NOMO-1 treated with dmso at 0.1 percent for 144 hours (cell line): ENCODE results near the gene CMTR1.
"Not testable (repeated sequence)": the region's sequence is repeated elsewhere in the genome, so short reads cannot be mapped to it uniquely, and the experiment has no call there.

ENCODE experiments used
- DNase-seq: peaks from one replicate; lab custom pipeline; 2025; ENCODE audit not compliant: unreplicated experiment; lab: John Stamatoyannopoulos, UW

The CMTR1 gene

DNA sequence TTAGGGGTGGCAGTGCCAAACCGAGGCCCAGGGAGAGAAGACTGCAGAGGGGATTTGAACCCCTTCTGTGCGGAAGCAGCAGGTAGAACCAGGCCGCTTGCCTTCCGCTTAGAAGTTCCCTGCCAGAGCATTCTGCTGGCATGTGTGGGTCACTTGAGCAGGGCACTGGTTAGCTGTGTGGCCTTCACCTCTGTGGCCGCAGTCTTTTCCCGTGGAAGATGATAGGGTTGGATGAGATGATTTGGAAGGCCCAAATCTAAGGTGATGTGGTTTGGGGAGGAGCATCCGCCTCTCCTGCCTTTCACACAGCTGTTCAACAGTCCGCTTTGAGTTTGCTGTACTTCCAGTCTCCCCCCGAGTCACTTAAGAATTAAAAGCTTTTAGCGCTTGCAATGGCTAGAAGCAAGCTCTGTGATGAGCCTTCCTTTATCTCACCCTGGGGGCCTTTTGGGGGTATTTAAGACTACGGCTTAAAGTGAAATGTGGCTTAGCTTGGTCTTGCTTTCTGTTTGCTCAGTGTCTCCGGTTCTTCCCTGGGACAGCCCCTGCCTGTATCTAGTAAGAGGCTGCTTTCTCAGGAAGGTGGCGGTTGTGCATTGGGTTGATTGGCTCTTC, 743 bp downstream of the CMTR1 start:
- DNase-seq = peak; percentile 28

DNA sequence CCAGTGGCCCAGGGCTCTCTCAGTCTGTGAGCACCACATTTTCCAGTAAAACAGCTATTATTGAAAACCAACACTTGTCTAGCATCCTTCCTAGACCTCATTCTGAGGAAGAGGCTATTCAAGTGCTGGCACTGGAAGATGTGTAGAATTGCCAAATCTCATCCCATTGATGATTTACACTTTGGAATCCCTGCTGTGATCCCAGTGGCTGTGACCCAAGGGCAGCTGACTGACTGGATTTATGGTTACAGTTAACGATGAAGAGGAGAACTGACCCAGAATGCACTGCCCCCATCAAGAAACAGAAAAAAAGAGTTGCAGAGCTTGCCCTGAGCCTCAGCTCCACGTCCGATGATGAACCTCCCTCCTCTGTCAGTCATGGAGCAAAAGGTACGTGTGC, 2.4 kb downstream of the CMTR1 start:
- no peak for DNase-seq

DNA sequence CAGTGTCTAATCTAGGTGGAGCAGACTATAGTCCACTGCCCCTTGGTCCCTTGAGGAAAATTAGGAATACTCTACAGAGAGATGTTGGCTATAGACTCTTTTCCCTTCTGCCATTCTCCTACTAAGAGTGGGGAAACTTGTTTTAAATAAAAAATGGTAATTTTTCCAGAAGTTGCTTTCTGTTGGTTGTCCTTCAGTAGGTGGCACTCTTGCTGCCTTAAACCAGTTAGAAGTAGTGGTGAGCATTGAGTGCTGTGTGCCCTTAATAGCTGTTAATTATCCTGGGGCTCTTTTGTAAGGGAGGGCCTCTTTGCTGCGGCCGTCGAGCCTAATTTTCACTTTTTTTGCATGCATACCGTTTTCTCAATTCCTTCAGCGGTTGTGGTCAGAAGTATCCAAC, 2.8 kb downstream of the CMTR1 start:
- DNase-seq = no peak

DNA sequence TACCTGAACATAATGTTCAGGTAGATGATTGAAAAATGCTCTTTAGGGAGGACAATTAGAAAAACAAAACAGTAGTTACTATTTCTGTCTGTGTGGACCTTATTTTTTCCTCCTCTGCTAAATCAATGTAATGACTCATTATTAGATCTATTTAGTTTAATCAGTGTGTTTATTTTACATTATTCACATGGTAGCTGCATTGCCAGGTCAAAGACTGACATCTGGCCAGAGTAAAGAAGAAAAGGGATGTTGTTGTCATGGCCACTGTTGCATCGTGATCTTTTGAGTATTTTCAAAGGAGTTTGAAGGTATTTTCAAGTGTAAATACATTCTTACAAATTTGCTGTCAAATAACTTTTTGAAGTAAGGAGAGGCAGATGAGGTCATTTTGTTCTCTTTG, 5.9 kb downstream of the CMTR1 start:
- DNase-seq = no peak

DNA sequence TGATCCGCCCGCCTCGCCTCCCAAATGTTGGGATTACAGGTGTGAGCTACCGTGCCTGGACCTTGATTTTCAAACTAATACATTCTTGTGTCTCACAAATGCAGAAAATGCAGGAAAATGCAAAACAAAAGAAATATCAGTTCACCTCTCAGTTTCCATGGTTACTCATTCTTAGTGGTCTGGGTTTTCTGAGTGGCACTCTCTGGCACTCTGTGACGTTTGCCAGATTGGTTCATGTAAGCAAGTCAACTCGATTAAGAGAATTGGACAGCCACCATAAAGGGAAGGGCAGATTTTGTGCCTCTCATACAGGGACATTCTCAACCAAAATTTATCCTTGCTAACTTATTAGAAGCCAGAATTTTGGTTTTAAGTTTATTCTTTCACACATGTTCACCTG, 8.6 kb downstream of the CMTR1 start:
- DNase-seq = no peak

DNA sequence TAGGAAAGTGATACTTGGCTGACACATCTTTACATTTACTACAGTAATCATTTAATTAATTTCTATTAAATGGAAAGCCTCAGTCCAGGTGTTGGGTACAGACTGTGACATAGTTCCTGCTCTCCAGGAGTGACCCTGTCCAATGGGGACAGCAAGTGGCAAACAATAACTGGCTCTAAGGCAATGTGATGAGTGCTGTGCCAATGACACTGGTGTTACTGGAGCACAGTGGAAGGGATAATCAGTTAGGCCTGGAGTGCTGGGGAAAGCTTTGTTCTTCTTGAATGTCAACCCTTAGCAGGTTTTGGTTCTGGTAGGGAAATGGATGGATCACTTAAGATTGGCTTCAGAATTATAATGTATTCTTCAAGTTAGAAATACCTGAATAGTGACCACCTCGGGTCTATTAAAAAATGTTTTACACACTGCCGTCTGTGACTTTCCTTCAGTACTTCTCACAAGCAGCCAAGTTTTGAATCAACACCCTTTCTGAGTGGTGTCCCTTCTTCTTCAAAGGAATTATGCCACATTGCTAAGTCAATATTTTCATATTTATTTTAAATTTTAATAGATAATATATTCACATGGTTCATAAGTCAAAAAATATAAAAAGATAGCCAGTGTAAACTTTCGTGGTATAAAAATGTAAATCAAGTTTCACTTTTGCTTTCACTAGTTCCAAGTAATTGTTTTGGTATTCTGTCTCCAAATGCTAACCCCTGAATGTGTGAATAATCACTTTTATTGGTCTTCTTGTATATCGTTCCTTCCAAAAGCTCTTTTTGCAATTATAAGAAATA, 9.6 kb downstream of the CMTR1 start:
- no peak for DNase-seq

DNA sequence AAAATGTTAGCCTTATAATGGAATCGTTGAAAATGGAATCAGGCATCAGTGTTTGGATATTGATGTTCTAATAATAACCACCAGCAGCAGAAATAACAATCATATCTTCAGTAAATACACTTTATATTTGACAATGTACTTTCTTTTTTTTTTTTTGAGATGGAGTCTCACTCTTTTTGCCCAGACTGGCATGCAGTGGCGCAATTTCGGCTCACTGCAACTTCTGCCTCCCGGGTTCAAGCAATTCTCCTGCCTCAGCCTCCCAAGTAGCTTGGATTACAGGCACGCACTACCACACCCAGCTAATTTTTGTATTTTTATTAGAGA, 10.2 kb downstream of the CMTR1 start:
- DNase-seq = not testable (repeated sequence)

DNA sequence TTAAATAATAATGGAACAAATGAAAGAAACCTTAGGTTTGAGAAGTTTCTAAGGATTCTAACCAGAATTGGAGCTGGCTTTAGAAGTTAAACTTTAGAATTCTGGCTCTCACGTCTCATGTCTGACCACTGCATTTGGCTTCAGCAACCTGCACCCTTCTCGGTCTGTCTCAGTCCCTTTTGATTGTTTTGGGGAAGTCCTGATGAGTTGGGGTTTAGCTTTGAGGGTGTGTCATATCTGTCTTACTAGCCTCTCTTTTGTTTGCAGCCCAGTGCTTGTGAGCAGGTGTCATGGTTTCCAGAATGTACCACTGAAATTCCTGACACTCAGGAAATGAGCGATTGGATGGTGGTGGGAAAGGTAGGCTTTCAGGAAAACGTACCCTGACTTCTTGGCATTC, 17.0 kb downstream of the CMTR1 start:
- no peak for DNase-seq

DNA sequence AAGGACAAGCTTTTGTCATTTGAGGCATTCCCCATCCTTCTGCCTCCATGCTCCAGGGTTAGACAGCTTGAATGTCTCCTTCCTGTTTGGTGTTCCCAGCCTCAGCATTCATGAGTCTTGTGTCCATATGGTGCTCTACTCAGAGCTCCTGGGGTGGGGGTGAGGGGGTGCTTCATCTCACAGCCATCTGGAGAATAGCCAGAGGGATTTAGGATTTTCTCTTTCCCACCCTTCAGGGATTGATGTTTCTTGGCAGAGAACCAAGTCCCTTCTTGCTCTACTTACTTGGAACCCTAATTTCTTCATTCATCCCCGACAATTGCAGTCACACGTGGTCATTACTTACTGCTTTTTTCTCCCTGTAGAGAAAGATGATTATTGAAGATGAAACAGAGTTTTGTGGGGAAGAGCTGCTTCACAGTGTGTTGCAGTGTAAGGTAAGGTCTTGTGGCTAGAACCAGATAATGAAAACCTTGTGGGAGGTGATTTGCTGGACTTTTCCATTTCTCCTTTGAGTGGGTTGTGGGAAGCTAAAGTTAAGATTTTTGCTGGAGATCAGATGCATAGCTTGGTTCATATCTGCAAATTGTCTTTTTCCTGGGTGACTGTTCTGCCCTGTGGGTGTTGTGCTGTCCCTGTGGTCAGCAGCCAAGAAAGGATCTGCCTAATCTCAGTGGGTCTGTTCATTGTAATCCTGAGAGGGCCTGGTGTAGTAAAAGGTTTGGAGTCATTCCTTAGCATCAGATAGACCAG, 18.6 kb downstream of the CMTR1 start:
- DNase-seq = no peak

DNA sequence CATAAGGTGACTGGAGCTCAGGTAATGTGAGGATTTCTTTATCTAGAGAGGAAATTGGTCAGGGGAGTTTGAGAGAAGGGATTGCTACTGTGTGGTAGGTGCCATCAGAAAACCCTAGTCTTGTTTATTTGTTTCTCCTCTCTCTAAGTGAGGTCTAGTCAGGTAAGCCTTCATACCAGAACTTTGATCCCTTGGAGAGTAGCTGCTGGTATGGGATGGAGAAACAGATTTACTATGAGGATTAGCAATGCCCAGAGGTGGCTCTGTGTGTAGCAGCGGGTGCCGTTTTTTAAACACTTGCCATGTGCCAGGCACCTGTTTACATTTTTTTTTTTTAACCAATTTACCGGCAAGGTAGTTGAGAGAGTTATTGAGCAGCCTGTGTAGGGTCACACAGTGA, 19.5 kb downstream of the CMTR1 start:
- no peak for DNase-seq

DNA sequence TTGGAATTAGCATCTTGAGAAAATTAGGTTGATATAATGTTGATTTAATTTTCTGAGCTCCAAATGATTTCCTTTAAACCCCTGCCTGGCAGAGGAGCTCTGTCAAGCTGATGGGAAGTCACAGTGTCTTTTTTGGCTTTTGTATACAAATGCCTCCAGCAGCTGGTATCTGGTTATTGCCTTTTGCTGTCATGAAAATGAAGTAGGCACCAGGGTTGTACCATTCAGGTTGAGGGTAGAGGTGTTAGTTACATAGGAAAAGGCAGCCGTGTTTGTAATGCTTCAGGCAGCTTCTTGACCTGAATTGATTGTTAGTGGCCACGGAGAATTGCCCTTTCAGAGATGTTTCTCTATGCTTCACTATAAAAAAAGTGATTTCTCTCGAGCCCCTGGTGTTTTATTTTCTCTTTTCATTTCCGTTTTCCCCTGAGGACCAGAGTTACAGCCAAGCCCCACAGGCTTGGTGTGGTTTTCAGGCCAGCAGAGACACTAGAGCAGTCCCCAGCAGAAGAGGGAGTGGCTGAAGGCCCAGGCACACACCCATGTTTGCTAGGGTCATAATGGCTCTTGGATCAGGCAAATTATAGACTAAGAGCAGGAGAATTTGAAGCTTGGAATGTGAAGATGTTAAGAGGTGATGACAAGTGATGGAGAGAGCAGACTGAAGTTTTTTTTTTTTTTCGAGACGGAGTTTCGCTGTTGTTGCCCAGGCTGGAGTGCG, 21.6 kb downstream of the CMTR1 start:
- DNase-seq = no peak

DNA sequence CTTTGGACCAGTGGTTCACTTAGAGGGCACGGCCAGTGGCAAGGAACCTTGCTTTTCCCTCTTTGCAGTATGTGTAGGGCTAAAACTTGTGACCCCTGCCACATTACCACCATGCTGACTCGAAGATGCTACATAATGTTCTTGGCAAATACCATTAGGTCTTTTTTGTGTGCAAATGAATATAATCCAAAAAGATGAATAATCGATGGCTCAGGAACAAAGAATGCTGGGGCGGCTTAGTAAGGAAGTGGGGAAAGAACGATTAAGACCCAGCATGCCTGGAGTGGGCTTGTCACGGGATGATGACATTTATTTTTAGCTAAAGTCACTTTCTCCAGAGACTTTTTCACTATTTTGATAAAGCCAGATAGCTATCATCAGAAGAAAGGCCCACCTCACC, 23.1 kb downstream of the CMTR1 start:
- DNase-seq = no peak

DNA sequence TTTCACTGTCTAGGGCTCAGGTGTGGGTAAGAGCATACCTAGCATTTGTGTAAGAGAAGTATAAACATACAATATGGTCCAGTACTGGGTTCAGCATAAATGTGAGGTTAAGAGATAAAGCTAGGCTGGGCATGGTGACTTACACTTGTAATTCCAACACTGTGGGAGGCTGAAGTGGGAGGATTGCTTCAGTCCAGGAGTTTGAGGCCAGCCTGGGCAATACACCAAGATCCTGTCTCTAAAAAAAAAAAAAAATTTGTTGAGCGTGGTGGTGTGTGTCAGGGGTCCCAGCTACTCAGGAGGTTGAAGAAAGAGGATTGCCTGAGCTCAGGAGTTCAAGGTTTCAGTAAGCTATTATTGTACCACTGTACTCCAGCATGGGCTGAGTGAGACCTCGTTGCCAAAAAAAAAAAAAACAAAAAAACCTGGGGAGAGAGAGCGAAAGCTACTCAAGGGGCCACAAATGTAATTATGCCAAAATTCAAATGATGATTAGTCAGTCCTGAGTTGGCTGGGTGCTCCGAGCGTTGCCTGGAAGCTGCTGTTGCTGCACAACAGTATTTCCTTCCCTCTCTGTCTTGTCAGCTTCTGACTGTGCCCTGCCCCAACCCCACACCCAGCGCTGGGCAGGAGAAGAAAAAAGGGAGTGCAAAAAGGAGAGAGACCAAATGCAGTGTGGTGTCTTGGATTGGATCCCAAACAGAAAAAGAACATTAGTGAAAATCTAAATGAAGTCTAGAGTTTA, 24.0 kb downstream of the CMTR1 start:
- no peak for DNase-seq

DNA sequence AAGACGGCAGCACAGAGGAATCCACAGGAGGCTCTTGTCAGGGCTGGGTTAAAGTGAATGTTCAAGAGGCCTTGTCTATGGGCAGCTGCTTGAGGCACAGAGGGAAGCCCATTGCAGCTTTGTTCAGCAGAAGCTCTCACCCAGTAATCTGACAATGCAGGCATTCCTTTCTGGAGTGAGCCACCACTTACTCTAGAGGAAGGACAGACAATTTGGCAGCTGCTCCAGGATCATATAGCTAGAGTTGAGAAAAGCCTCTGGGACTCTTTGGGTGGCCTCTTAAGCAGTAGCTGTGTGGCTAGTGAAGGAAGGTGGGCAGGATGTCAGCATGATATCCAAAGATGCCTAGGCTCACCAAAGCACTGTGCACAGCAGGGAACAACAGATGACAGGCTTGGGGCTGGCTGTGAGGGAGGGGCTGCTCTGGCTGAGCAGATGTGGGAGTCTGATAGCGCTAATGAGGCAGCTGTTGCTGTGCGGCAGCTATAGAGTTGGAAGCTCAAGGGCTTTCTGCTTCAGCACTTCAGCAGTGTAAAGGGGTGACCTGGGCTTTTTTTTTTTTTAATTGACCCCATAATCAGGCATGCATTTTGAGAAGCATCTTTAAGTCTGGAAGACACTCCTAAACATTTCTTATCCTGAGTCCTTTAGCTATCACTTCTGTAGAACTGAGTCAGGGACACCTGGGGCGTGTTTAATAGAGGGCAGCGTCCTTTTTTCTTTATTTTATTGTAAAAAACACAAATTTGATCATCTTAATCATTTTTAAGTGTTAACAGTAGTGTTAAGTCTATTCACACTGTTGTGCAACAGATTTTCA, 27.2 kb downstream of the CMTR1 start:
- no peak for DNase-seq

DNA sequence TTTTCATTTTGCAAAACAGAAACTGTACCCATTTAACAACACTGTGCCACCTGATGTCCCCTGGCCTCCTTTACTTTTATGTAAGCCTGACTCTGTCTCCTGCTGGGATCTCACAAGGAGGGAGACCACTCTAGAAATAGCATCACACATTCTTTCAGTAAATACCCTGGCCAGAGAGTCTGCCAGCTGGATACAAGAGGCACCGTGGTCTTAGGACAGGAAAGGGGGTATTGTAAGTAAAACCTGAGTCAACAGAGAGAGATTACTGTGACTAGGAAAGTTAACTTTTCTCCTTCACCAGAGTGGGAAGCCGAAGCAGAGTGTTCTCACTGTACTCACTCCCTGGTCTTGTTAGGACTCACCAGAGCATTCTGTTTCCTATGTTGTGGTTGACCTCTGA, 27.8 kb downstream of the CMTR1 start:
- DNase-seq = no peak

DNA sequence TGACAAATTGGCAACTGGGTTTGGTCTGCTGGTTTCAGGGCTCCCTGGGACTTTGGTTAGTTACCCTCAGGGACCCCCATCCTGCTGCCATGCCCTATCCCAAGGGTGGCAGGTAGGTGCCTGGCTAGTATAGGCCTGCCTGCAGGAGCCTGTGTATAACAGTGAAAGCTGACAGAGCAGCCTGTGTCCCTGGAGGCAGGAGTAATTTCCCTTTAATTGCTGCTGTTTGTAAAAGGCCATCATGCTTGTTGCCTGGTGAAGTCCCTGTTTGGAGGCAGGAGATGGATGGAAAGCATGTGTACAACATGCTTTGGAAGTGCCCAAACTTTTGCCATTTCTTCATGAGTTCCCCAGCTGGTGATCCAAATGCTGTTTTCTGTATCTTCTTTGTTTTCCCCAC, 30.1 kb downstream of the CMTR1 start:
- DNase-seq = no peak

DNA sequence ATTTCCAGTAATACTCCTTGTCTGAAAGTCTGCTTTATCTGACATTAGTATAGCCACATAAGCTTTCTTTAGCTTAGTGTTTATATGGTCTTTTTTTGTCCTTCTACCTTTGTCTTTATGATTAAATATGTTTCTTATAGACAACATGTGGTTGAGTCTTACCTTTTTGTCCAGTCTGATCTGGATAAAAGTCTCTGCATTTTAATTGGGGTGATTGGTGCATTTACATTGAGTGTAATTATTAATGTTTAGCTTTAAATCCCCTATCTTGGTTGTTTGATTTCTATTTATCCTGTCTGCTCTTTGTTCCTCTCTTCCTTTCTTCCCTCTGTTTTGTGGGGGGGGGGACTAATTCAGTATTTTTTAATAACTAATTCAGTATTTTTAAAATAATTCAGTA, 34.7 kb downstream of the CMTR1 start:
- DNase-seq = no peak

DNA sequence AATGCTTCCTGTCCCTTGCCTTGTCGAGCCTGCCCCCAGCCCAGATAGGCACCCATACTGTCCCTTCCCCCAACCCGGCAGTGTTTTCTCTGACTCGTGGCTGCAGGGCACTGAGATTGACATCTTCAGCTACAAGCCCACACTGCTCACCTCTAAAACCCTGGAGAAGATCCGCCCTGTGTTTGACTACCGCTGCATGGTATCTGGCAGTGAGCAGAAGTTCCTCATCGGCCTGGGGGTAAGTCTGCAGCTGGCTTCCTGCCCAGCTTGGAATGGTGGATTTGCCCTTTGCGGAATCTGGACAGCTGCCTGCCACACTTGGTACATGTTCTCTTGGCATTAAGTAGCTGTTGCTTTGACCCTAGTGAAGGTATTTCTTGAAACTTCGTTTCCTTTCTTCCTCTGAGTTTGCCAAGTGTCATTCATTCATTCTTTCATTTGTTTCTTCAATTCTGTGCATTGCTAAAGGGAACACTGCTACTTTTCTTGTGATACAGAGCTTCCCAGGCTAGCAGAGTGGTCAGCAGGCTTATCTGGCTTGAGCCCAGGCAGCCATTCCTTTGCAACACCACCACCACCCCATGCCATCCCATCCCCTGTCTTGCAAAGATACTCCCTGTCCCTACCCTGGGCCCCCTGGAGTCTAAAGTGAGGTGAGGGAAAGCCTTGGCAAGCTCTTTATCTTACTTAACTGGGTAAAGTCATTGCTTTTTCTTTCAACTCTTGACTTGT, 40.5 kb downstream of the CMTR1 start:
- no peak for DNase-seq

DNA sequence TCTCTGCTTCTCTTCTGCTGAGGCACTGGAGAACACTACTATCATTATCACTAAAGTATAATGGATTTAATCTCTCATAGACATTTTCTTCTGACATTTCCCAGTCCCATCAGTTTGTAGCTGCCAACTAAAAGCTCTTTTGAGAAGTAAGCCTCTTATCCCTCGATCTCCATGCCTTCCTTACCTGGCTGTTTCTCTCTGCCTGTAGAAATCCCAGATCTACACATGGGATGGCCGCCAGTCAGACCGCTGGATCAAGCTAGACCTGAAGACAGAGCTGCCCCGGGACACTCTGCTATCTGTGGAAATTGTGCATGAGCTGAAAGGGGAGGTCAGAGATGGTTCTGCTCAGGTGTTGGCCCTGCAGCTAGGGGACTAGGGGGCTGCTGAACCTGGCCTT, 41.3 kb downstream of the CMTR1 start:
- no peak for DNase-seq

DNA sequence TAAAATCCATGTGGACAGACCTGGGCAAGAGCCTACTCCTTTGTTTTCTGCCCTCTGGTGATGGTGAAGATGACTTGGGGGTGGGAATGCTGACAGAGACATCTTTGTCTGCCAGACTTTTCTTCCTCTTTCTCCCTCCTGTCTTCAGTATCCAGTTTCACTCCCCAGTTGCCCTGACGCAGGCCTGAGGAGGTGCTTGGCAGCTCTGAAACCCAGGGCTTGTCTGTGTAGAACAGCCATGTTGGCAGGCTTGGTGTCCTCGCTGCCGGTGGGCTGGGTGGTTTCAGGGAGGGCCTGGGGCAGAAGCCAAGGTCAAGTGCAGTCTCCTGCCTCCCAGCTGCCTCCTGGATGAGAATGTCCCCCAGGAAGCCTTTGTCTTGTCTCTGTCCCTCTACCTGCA, 44.2 kb downstream of the CMTR1 start:
- no peak for DNase-seq
